Measurements from ENCODE around the gene RAP2C. TPM values are rescaled to one million over a fixed set of nuclear protein-coding genes. Genes with fewer than 3 reads are reported as not detected.

The RAP2C gene
- total RNA-seq, 1 experiment from 2014 or later: 52.7 TPM

- Histone ChIP-seq H3K4me2 (ENCODE audit: insufficient read depth, insufficient read length, low read length) (no peak overlapping the region), H2BK120ac (ENCODE audit: low read depth, low read length, poor library complexity, severe bottlenecking) (no peak overlapping the region), H3K9ac (ENCODE audit: extremely low read depth, insufficient read length, low read length) (no peak overlapping the region), H3K9me3 (ENCODE audit: control insufficient read depth, low read depth, low read length) (no peaks in the 10 kb centered on the region), H3K79me1 (ENCODE audit: insufficient read depth, low read depth, low read length, poor library complexity, severe bottlenecking) (no peaks in the 10 kb centered on the region), H2BK15ac (ENCODE audit: low read depth, low read length) (no peak overlapping the region), H3K23me2 (ENCODE audit: insufficient read length, low read depth, low read length, poor library complexity, severe bottlenecking) (no peaks in the 10 kb centered on the region), H4K20me1 (ENCODE audit: control insufficient read depth, insufficient read depth, insufficient read length) (no peaks in the 10 kb centered on the region), H4K91ac (ENCODE audit: insufficient read length, low read depth, low read length) (no peak overlapping the region), H3K23ac (ENCODE audit: insufficient read length, low read depth, low read length) (no peak overlapping the region), H2BK5ac (ENCODE audit: insufficient read length, low read length) (no peak overlapping the region), H3K18ac (ENCODE audit: insufficient read length, low read depth, low read length) (no peak overlapping the region), H4K8ac (replicated peaks; ENCODE audit: insufficient read length, low read depth, low read length) (no peak overlapping the region), H3K14ac (ENCODE audit: insufficient read depth, low read length) (no peak overlapping the region), H4K5ac (ENCODE audit: insufficient read length, low read depth, low read length) (no peak overlapping the region), H3K27ac (ENCODE audit: insufficient read length, low read depth, low read length) (no peak overlapping the region), H3T11ph (ENCODE audit: low read length) (no peak overlapping the region), H2AK5ac (ENCODE audit: insufficient read length, low read length) (no peak overlapping the region), H2BK12ac (ENCODE audit: insufficient read length, low read depth, low read length) (no peak overlapping the region), H3K27me3 (ENCODE audit: insufficient read depth, low read length) (no peaks in the 10 kb centered on the region), H2AFZ (ENCODE audit: low read length) (no peak overlapping the region), H3K79me2 (ENCODE audit: insufficient read depth, low read length) (no peaks in the 10 kb centered on the region), H2BK20ac (ENCODE audit: low read depth, low read length, poor library complexity, severe bottlenecking) (no peak overlapping the region), H3K4me1 (ENCODE audit: insufficient read depth, low read length) (no peaks in the 10 kb centered on the region), H3K4ac (ENCODE audit: low read depth, low read length) (no peak overlapping the region), H3K56ac (ENCODE audit: insufficient read length, low read depth, low read length) (no peak overlapping the region)
- Mint-ChIP-seq H3K4me1 (peaks cover 6% of the 10 kb centered on the region in 2 experiments; a peak in 2 of 4 replicates), H3K9me3 (no peaks in the 10 kb centered on the region), H3K4me3 (no peak overlapping the region), H3K27ac (no peak overlapping the region), H3K27me3 (ENCODE audit: low read depth) (no peaks in the 10 kb centered on the region; the same call in 1 of the 2 replicates), H3K36me3 (ENCODE audit: insufficient read depth in 1 of 3, low read depth in 3 of 3) (no peaks in the 10 kb centered on the region)
- no CpG with 5 or more reads among the region's 2 CpGs for WGBS (ENCODE audit: extremely low coverage, insufficient read length, low lambda C conversion rate)
- no peak for DNase-seq
- TF ChIP-seq CTCF (conservative IDR thresholded peaks at IDR 0.05): no peak
These were observed 12.3 kb upstream of the RAP2C start for GRCh38 chrX:132231587-132231986.
